KBM-7 (cell line): ENCODE results near the gene RPL36A.

Source experiments
- DNase-seq: peaks from one replicate; pipeline ENCODE4 v3.0.0-alpha.2; 2015
- in situ Hi-C: fragments of 300-500 bp; cut with MboI; formaldehyde crosslinking; loops from 2 replicates; pipeline ENCODE4 v1.14.3; 2020; ENCODE audit warnings: low sequenced_read_pairs, low pct_unique_long_range_greater_than_20kb, mixed read lengths

RPL36A gene

GRCh38 chrX:101388604-101389003 lies 2.2 kb upstream of the RPL36A start:
- in situ Hi-C loops: no loop called here
- DNase-seq: no peak

GRCh38 chrX:101391831-101392230 lies 1.0 kb downstream of the RPL36A start:
- in situ Hi-C loops: no loop called here
- no peak for DNase-seq

- in situ Hi-C loops: no loop called here
- no peak for DNase-seq
These were observed 2.9 kb downstream of the RPL36A start for GRCh38 chrX:101393530-101394305.

- in situ Hi-C loops: no loop called here
- DNase-seq: no peak
These were observed 3.6 kb downstream of the RPL36A start for GRCh38 chrX:101394372-101394771.

- peak; percentile 45 for DNase-seq
- in situ Hi-C loops: no loop called here
These were observed 5.0 kb downstream of the RPL36A start for GRCh38 chrX:101395789-101396188.

- in situ Hi-C loops: no loop called here
- no peak for DNase-seq
These were observed 7.0 kb downstream of the RPL36A start for GRCh38 chrX:101397779-101398178.

GRCh38 chrX:101398694-101399093 lies 7.9 kb downstream of the RPL36A start:
- DNase-seq: no peak
- in situ Hi-C loops: no loop called here

GRCh38 chrX:101399825-101400224 lies 9.0 kb downstream of the RPL36A start:
- DNase-seq: no peak
- in situ Hi-C loops: no loop called here

- in situ Hi-C loops: no loop called here
- peak; percentile 71 for DNase-seq
These were observed 16.4 kb downstream of the RPL36A start for GRCh38 chrX:101407167-101407747.

- DNase-seq: peak; percentile 100
- in situ Hi-C loops: no loop called here
These were observed 17.1 kb downstream of the RPL36A start, which contains the start of the genes GLA and HNRNPH2 for GRCh38 chrX:101407748-101408531. TSS of gene GLA (minus strand) at chrX:101407925. CDS start at chrX:101407903, 22 bp downstream. TSS of gene HNRNPH2 (plus strand) at chrX:101408222. CDS start at chrX:101411989, 3,767 bp downstream.

GRCh38 chrX:101408532-101408841 lies 17.7 kb downstream of the RPL36A start:
- in situ Hi-C loops: no loop called here
- DNase-seq: no peak

GRCh38 chrX:101409043-101409442 lies 18.2 kb downstream of the RPL36A start:
- in situ Hi-C loops: no loop called here
- DNase-seq: no peak

- DNase-seq: no peak
- in situ Hi-C loops: no loop called here
These were observed 19.6 kb downstream of the RPL36A start for GRCh38 chrX:101410461-101410860.

- in situ Hi-C loops: no loop called here
- no peak for DNase-seq
These were observed 21.2 kb downstream of the RPL36A start for GRCh38 chrX:101411984-101412383.

GRCh38 chrX:101415180-101416145 lies 24.7 kb downstream of the RPL36A start:
- peak; percentile 68 for DNase-seq
- in situ Hi-C loops: no loop called here

- in situ Hi-C loops: no loop called here
- no peak for DNase-seq
These were observed 25.9 kb downstream of the RPL36A start for GRCh38 chrX:101416691-101417090.

GRCh38 chrX:101417190-101417589 lies 26.4 kb downstream of the RPL36A start:
- DNase-seq: no peak
- in situ Hi-C loops: no loop called here

GRCh38 chrX:101417981-101418841 lies 27.4 kb downstream of the RPL36A start:
- in situ Hi-C loops: no loop called here
- peak; percentile 49 for DNase-seq
